B cell (primary cell): Measurements from ENCODE around the gene FTSJ3.

ENCODE experiments used
- CTCF ChIP-seq: fragments of 200-600 bp; IDR thresholded peaks from one replicate; pipeline ENCODE4 v1.8.0; 2022; ENCODE audit warnings: antibody characterized with exemption, mild to moderate bottlenecking
- EZH2 ChIP-seq: IDR thresholded peaks from 2 replicates; pipeline ENCODE4 v1.6.1; 2012; ENCODE audit warnings: borderline replicate concordance, low read depth, mild to moderate bottlenecking, moderate library complexity, low read length; ENCODE audit not compliant: insufficient read depth, poor library complexity, severe bottlenecking

- TF ChIP-seq CTCF (no peak), EZH2 (no peak)
These were observed 54.0 kb downstream of the FTSJ3 start, which contains the start of gene CCDC47 for GRCh38 chr17:63773272-63774140.
